HG02610 (cell line): ENCODE results near the gene IPO11.

Experiments
- ATAC-seq: cut with Tn5 transposase; IDR thresholded peaks from one replicate; pipeline ENCODE4 v1.9.1; 2021; ENCODE audit warnings: mild to moderate bottlenecking, moderate library complexity; ENCODE audit not compliant: unreplicated experiment

IPO11 gene

GRCh38 chr5:62412549-62413329 is at the start of gene IPO11:
Gene IPO11, plus strand, starts transcription at chr5:62412763. Its CDS starts 24,517 bp downstream, at chr5:62437280.
- peak; percentile 96 for ATAC-seq

GRCh38 chr5:62369039-62369438 is 43.5 kb upstream of the IPO11 start:
- no peak for ATAC-seq

GRCh38 chr5:62371409-62371808 is 41.2 kb upstream of the IPO11 start:
- ATAC-seq: no peak

- ATAC-seq: no peak
Measured at GRCh38 chr5:62372600-62372999, 40.0 kb upstream of the IPO11 start.

- ATAC-seq: no peak
Measured at GRCh38 chr5:62373382-62373781, 39.2 kb upstream of the IPO11 start.

GRCh38 chr5:62374090-62374489 is 38.5 kb upstream of the IPO11 start:
- ATAC-seq: no peak

GRCh38 chr5:62375627-62376026 is 36.9 kb upstream of the IPO11 start:
- ATAC-seq: no peak

GRCh38 chr5:62376064-62376463 is 36.5 kb upstream of the IPO11 start:
- ATAC-seq: no peak

GRCh38 chr5:62385131-62385530 is 27.4 kb upstream of the IPO11 start:
- ATAC-seq: no peak

- ATAC-seq: no peak
Measured at GRCh38 chr5:62385816-62386400, 26.7 kb upstream of the IPO11 start.

GRCh38 chr5:62386824-62387223 is 25.7 kb upstream of the IPO11 start:
- ATAC-seq: no peak

- ATAC-seq: no peak
Measured at GRCh38 chr5:62395210-62395950, 17.2 kb upstream of the IPO11 start.

GRCh38 chr5:62403411-62404250 is 8.9 kb upstream of the IPO11 start, which contains the start of gene DIMT1:
Gene DIMT1, minus strand, starts transcription at chr5:62403905. Its CDS starts 133 bp downstream, at chr5:62403772.
- peak; percentile 98 for ATAC-seq

GRCh38 chr5:62413711-62414110 is 1.1 kb downstream of the IPO11 start:
- ATAC-seq: no peak

- no peak for ATAC-seq
Measured at GRCh38 chr5:62418462-62419076, 6.0 kb downstream of the IPO11 start.

GRCh38 chr5:62419609-62420008 is 7.0 kb downstream of the IPO11 start:
- no peak for ATAC-seq

- no peak for ATAC-seq
Measured at GRCh38 chr5:62421414-62421813, 8.9 kb downstream of the IPO11 start.

GRCh38 chr5:62424763-62425162 is 12.2 kb downstream of the IPO11 start:
- no peak for ATAC-seq

GRCh38 chr5:62431735-62432620 is 19.4 kb downstream of the IPO11 start:
- no peak for ATAC-seq
